Activated T-cell treated with anti-CD3 and anti-CD28 coated beads, Interleukin-2, amount 50 U/mL, for 1 hour (primary cell): Measurements from ENCODE around the gene COL16A1.

Source experiments
- DNase-seq: peaks from one replicate; pipeline ENCODE4 v3.0.0-alpha.2; 2020

Gene COL16A1

DNA sequence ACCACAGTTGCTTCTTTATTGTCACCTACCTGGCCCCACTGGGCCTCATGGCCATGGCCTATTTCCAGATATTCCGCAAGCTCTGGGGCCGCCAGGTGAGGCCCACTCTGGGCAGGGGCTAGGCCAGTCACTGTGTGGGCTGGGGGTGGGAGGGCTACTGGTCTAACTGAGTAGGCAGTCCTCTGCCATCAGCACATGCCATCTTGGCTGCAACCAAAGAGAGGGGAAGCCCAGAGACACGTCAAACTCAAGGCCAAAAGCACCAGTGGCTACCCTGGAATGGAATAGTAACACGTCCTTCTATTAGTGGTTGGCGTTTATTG, 82.4 kb downstream of the COL16A1 start:
- DNase-seq, result no peak

GRCh38 chr1:31620631-31621497, 83.0 kb downstream of the COL16A1 start:
- no peak for DNase-seq

- DNase-seq, result no peak
Observed at GRCh38 chr1:31618916-31619846, 84.6 kb downstream of the COL16A1 start.

GRCh38 chr1:31617916-31618746, 85.7 kb downstream of the COL16A1 start:
- DNase-seq, result peak; percentile 54

DNA sequence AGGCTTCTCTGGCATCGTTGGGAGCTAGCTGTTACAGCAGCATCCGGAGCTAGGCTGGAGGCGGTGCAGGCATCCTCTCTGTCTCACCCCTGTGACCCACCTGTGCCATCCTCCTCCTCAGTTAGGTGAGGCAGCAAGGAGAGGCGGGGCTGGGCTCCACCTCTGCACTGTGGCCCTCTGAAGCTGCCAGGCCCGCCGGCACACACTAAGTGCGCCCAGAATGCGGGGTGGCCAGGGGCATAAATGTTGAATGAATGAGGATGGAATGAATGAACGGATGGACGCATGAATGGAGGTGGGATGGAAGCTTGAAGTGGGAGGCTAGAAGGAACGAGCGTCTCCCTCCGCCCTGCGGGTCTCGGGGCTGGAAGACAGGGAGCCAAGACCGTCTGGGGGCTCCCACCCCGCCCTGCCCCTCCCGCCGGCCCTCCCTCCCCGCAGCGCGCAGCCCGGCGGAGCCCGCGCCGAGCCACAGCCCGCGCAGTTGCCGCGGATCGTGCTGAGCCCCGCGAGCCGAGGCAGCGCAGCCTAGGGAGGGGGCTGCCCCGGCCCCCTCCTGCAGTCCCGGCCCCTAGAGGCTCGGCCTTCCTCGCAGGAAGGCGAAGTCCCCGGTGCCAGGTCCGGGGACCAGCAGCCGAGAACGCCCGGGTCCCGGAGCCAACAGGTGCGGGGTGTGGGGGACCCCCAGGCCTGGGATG, 86.5 kb downstream of the COL16A1 start, which contains the start of gene HCRTR1:
HCRTR1 (plus strand) TSS at position 472 of the 698 bp plus-strand sequence. CDS start 1,504 bp downstream, outside the sequence.
- DNase-seq, result no peak

DNA sequence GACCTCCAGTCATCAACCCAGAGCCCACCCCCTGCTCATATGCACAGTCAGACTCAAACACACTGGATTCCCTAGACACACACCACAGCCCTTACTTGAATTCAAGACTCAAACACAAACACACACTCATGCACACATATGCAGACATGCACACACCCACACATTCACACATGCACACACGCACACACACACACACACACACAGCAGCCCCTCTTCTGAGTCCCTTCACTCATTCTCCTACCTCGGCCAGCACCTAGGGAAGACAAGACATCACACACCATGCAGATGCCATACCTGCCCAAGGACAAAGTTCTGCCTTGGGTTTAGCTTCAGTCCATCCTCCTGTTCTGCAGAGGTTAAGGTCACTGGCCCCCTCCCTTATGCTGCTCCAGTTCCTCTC, 87.9 kb downstream of the COL16A1 start:
- no peak for DNase-seq

DNA sequence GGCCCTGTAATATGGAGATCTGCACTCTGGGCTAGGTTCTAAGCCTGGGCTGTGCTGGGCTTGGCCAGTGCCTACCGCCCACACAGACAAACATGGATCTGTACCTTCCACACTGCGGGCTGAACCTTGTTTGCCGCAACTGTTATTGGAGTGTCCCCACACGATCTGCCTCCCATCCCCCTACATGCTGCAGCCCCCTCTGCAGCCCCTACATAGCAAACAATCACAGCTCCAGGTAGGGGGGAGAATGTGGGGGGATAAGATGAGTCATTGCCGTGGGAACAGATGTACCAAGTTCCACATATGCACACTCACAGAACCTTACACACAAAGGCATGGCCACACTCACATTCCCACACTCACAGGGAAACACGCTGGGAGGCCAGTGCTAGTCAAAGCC, 88.4 kb downstream of the COL16A1 start:
- no peak for DNase-seq

GRCh38 chr1:31614414-31615005, 89.3 kb downstream of the COL16A1 start:
- no peak for DNase-seq

- DNase-seq, result no peak
Observed at GRCh38 chr1:31609514-31610118, 94.2 kb downstream of the COL16A1 start.

- DNase-seq, result no peak
Observed at GRCh38 chr1:31607360-31607759, 96.5 kb downstream of the COL16A1 start.

DNA sequence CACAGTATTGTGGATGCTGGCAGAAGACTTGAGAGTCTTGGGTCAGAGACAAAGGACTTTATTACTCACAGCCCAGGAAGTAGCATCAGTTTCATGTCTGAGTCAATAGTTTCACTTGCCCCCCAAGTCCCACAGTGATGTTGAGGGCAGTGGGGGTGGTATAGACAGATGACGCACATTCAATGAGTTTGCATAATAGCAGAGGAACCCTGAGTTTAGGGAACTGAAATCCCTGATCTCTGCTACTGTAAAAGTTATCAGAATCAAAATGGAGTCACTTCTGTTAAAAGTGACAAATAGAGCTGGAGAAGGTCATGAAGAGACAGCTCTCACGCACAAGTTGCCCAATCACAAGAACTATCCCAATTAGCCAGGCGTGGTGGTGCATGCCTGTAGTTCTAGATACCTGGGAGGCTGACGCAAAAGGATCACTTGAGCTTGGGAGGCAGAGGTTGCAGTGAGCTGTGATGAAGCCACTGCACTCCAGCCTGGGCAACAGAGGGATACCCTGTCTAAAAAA, 97.8 kb downstream of the COL16A1 start:
- DNase-seq, result no peak
